Smooth muscle cell (in vitro differentiated cells): Measurements from ENCODE around the gene NIT1. TPM values are rescaled to one million over a fixed set of nuclear protein-coding genes. Genes with fewer than 3 reads are reported as not detected.
A peak's percentile ranks its signal among the peaks of the same experiment; 100 is the strongest.

Experiments used
- DNase-seq: peaks from one replicate; lab custom pipeline; 2025; ENCODE audit not compliant: unreplicated experiment; lab: John Stamatoyannopoulos, UW
- H2AFZ ChIP-seq: fragments of 200-600 bp; sonication (generic); 2 replicates; pipeline ENCODE4 v1.6.0; 2016; ENCODE audit warnings: antibody characterized with exemption, low read depth, mild to moderate bottlenecking
- H3F3A ChIP-seq: fragments of 200-600 bp; sonication (generic); 2 replicates; pipeline ENCODE4 v1.6.0; 2017; ENCODE audit warnings: antibody characterized with exemption, low read depth
- H3K27ac ChIP-seq: fragments of 200-600 bp; sonication (generic); 2 replicates; pipeline ENCODE4 v1.5.1; 2016; ENCODE audit warnings: low read depth, mild to moderate bottlenecking
- H3K27me3 ChIP-seq: fragments of 200-600 bp; sonication (generic); 2 replicates; pipeline ENCODE4 v1.6.1; 2016; ENCODE audit warnings: low read depth, mild to moderate bottlenecking
- H3K36me3 ChIP-seq: fragments of 200-600 bp; sonication (generic); 2 replicates; pipeline ENCODE4 v1.5.1; 2016; ENCODE audit warnings: low read depth
- H3K4me1 ChIP-seq: fragments of 200-600 bp; sonication (generic); 2 replicates; pipeline ENCODE4 v1.5.1; 2016; ENCODE audit warnings: low read depth
- H3K4me2 ChIP-seq: fragments of 200-600 bp; sonication (generic); 2 replicates; pipeline ENCODE4 v1.6.0; 2016; ENCODE audit warnings: mild to moderate bottlenecking
- H3K4me3 ChIP-seq: fragments of 200-600 bp; sonication (generic); 2 replicates; pipeline ENCODE4 v1.5.1; 2016; ENCODE audit warnings: mild to moderate bottlenecking
- H3K79me2 ChIP-seq: fragments of 200-600 bp; sonication (generic); 2 replicates; pipeline ENCODE4 v1.6.0; 2016; ENCODE audit warnings: low read depth, mild to moderate bottlenecking
- H3K9ac ChIP-seq: fragments of 200-600 bp; sonication (generic); 2 replicates; pipeline ENCODE4 v1.6.0; 2016; ENCODE audit warnings: low read depth
- H3K9me3 ChIP-seq: fragments of 200-600 bp; sonication (generic); replicated peaks from 2 replicates; pipeline ENCODE4 v1.5.1; 2016; ENCODE audit warnings: low read depth
- H4K20me1 ChIP-seq: fragments of 200-600 bp; sonication (generic); 2 replicates; pipeline ENCODE4 v1.6.0; 2016; ENCODE audit warnings: low read depth
- CTCF ChIP-seq: fragments of 200-600 bp; sonication (generic); IDR thresholded peaks from 2 replicates; pipeline ENCODE4 v1.5.1; 2017; ENCODE audit warnings: borderline replicate concordance, mild to moderate bottlenecking, antibody characterized with exemption; ENCODE audit not compliant: insufficient read depth, poor library complexity, severe bottlenecking
- WGBS: methylation state at CpG from one replicate; pipeline ENCODE4 v1.1.7; 2016; ENCODE audit warnings: low lambda C conversion rate; 5-methylcytosine and 5-hydroxymethylcytosine counted together
- polyA plus RNA-seq: library from polyadenylated mRNA; unstranded; fragments of >200 nt; fragmentation: Nextera tagmentation; extraction: Ambion mirVana; gene quantifications from 2 replicates; pipeline ENCODE4 v1.2.1, GENCODE V29; 2016
- total RNA-seq: library from RNA; depleted of rRNA; stranded (reverse); fragments of >200 nt; gene quantifications from 2 replicates; pipeline ENCODE4 v1.2.3, GENCODE V29; 2014

The NIT1 gene
- total and polyA plus RNA-seq, 2 experiments from 2014 or later, result 33.6 to 37.6 TPM

- Histone ChIP-seq H3K27ac (no peak overlapping the region), H3K79me2 (peaks cover 12% of the 10 kb centered on the region), H3K4me3 (peak overlapping the region; percentile 64), H3K36me3 (no peaks in the 10 kb centered on the region), H3K9ac (no peak overlapping the region), H3K4me2 (peak overlapping the region; percentile 93), H4K20me1 (peaks cover 16% of the 10 kb centered on the region), H3K9me3 (no peaks in the 10 kb centered on the region), H3K27me3 (no peaks in the 10 kb centered on the region), H2AFZ (no peak overlapping the region), H3K4me1 (peaks cover 7% of the 10 kb centered on the region), H3F3A (peaks cover 19% of the 10 kb centered on the region)
- 91% methylated on average over 9 of the region's 9 CpGs for WGBS
- no peak for DNase-seq
- TF ChIP-seq CTCF, result no peak
Measured at GRCh38 chr1:161099090-161099802, 18.7 kb upstream of the NIT1 start.

- Histone ChIP-seq H3K4me1 (peaks cover 7% of the 10 kb centered on the region), H3K9ac (no peak overlapping the region), H3F3A (peaks cover 19% of the 10 kb centered on the region), H3K27me3 (no peaks in the 10 kb centered on the region), H3K79me2 (peaks cover 25% of the 10 kb centered on the region), H3K4me2 (no peak overlapping the region), H3K36me3 (no peaks in the 10 kb centered on the region), H4K20me1 (peaks cover 29% of the 10 kb centered on the region), H3K9me3 (no peaks in the 10 kb centered on the region), H3K27ac (no peak overlapping the region), H3K4me3 (no peak overlapping the region), H2AFZ (no peak overlapping the region)
- no peak for DNase-seq
- WGBS, result 98% methylated on average over 2 of the region's 2 CpGs
- TF ChIP-seq CTCF, result no peak
Measured at GRCh38 chr1:161100556-161100955, 17.3 kb upstream of the NIT1 start.

GRCh38 chr1:161106431-161106830 is 11.5 kb upstream of the NIT1 start:
- no peak for DNase-seq
- Histone ChIP-seq H4K20me1 (peaks cover 74% of the 10 kb centered on the region), H3K4me1 (no peaks in the 10 kb centered on the region), H3K9me3 (no peaks in the 10 kb centered on the region), H3K9ac (no peak overlapping the region), H3K4me2 (no peak overlapping the region), H3K36me3 (no peaks in the 10 kb centered on the region), H3K27ac (no peak overlapping the region), H3F3A (no peaks in the 10 kb centered on the region), H3K79me2 (peaks cover 84% of the 10 kb centered on the region), H2AFZ (no peak overlapping the region), H3K27me3 (no peaks in the 10 kb centered on the region), H3K4me3 (no peak overlapping the region)
- TF ChIP-seq CTCF, result no peak
- 92% methylated on average over 1 of the region's 1 CpG for WGBS

- no peak overlapping the region for H3K4me3 ChIP-seq
- no peaks in the 10 kb centered on the region for H3K9me3 ChIP-seq
- H2AFZ ChIP-seq, result no peak overlapping the region
- DNase-seq, result no peak
- no peak for TF ChIP-seq CTCF
- no peak overlapping the region for H3K27ac ChIP-seq
- no peaks in the 10 kb centered on the region for H3K36me3 ChIP-seq
- no peak overlapping the region for H3K4me2 ChIP-seq
- H3K9ac ChIP-seq, result no peak overlapping the region
- H3F3A ChIP-seq, result no peaks in the 10 kb centered on the region
- H4K20me1 ChIP-seq, result peaks cover 76% of the 10 kb centered on the region
- no peaks in the 10 kb centered on the region for H3K4me1 ChIP-seq
- 100% methylated on average over 3 of the region's 3 CpGs for WGBS
- H3K27me3 ChIP-seq, result no peaks in the 10 kb centered on the region
- H3K79me2 ChIP-seq, result peaks cover 100% of the 10 kb centered on the region
Measured at GRCh38 chr1:161111117-161111516, 6.8 kb upstream of the NIT1 start.
